ENCODE data around the gene MCC. TPM values are rescaled to one million over a fixed set of nuclear protein-coding genes. Genes with fewer than 3 reads are reported as not detected.

MCC gene
- total RNA-seq, 1 donor from 2014 or later: 29.4 TPM

GRCh38 chr5:113226116-113226736 is 262.0 kb downstream of the MCC start:
- intact Hi-C loops (cut with DNase I): no loop called here
- no peak for ATAC-seq (ENCODE audit: poor library complexity)
- DNase-seq: no peak

GRCh38 chr5:113225259-113225658 is 263.0 kb downstream of the MCC start:
- intact Hi-C loops (cut with DNase I): no loop called here
- DNase-seq: no peak
- ATAC-seq (ENCODE audit: poor library complexity): no peak

- intact Hi-C loops (cut with DNase I): no loop called here
- DNase-seq (no peak), ATAC-seq (ENCODE audit: poor library complexity) (no peak)
These were observed 263.6 kb downstream of the MCC start for GRCh38 chr5:113224605-113225065.

GRCh38 chr5:113223831-113224604 is 264.2 kb downstream of the MCC start:
- ATAC-seq (ENCODE audit: poor library complexity) (no peak), DNase-seq (no peak)
- intact Hi-C loops (cut with DNase I): no loop called here

GRCh38 chr5:113223315-113223714 is 264.9 kb downstream of the MCC start:
- no peak for ATAC-seq (ENCODE audit: poor library complexity)
- DNase-seq: no peak
- intact Hi-C loops (cut with DNase I): no loop called here

GRCh38 chr5:113221294-113222176 is 266.7 kb downstream of the MCC start:
- DNase-seq (no peak), ATAC-seq (ENCODE audit: poor library complexity) (no peak)
- intact Hi-C loops (cut with DNase I): no loop called here

GRCh38 chr5:113219695-113220094 is 268.6 kb downstream of the MCC start:
- intact Hi-C loops (cut with DNase I): loop anchor here (5.0 kb wide), 2 partner anchors 38 to 73 kb away; no protein-coding TSS in a partner anchor
- ATAC-seq (ENCODE audit: poor library complexity) (no peak), DNase-seq (no peak)

- no peak for DNase-seq
- intact Hi-C loops (cut with DNase I): loop anchor here (5.0 kb wide), 2 partner anchors 38 to 73 kb away; no protein-coding TSS in a partner anchor
- peak; percentile 54 for ATAC-seq (ENCODE audit: poor library complexity)
These were observed 269.2 kb downstream of the MCC start for GRCh38 chr5:113218906-113219517.

GRCh38 chr5:113218200-113218599 is 270.1 kb downstream of the MCC start:
- ATAC-seq (ENCODE audit: poor library complexity): peak; percentile 87
- intact Hi-C loops (cut with DNase I): loop anchor here (5.0 kb wide), 2 partner anchors 39 to 74 kb away; no protein-coding TSS in a partner anchor

GRCh38 chr5:113217619-113218184 is 270.6 kb downstream of the MCC start:
- intact Hi-C loops (cut with DNase I): loop anchor here (5.0 kb wide), 2 partner anchors 40 to 75 kb away; no protein-coding TSS in a partner anchor
- peak; percentile 76 for ATAC-seq (ENCODE audit: poor library complexity)

More at GRCh38 chr5:113218200-113218599, 270.1 kb downstream of the MCC start:
- peak; percentile 67 for DNase-seq

GRCh38 chr5:113216545-113216944 is 271.7 kb downstream of the MCC start:
- DNase-seq (no peak), ATAC-seq (ENCODE audit: poor library complexity) (no peak)
- intact Hi-C loops (cut with DNase I): loop anchor here (5.0 kb wide), 2 partner anchors 41 to 76 kb away; no protein-coding TSS in a partner anchor

More at GRCh38 chr5:113217619-113218184, 270.6 kb downstream of the MCC start:
- DNase-seq: no peak

GRCh38 chr5:113215401-113216060 is 272.7 kb downstream of the MCC start:
- ATAC-seq (ENCODE audit: poor library complexity) (no peak), DNase-seq (no peak)
- intact Hi-C loops (cut with DNase I): loop anchor here (5.0 kb wide), 2 partner anchors 42 to 77 kb away; no protein-coding TSS in a partner anchor

GRCh38 chr5:113214606-113215323 is 273.5 kb downstream of the MCC start:
- ATAC-seq (ENCODE audit: poor library complexity): no peak
- intact Hi-C loops (cut with DNase I): loop anchor here (5.0 kb wide), 2 partner anchors 43 to 78 kb away; no protein-coding TSS in a partner anchor

GRCh38 chr5:113213551-113214425 is 274.5 kb downstream of the MCC start:
- intact Hi-C loops (cut with DNase I): no loop called here
- no peak for DNase-seq
- no peak for ATAC-seq (ENCODE audit: poor library complexity)

More at GRCh38 chr5:113214606-113215323, 273.5 kb downstream of the MCC start:
- no peak for DNase-seq

GRCh38 chr5:113212244-113212920 is 275.9 kb downstream of the MCC start:
- ATAC-seq (ENCODE audit: poor library complexity) (peak; percentile 63), DNase-seq (peak; percentile 62)
- intact Hi-C loops (cut with DNase I): no loop called here

Measured in Right ventricle myocardium superior (tissue), 1 donor.